ENCODE data around the gene MAN1A2. TPM values are rescaled to one million over a fixed set of nuclear protein-coding genes. Genes with fewer than 3 reads are reported as not detected.
A peak's percentile ranks its signal among the peaks of the same experiment; 100 is the strongest.
"Not testable (repeated sequence)": the region's sequence is repeated elsewhere in the genome, so short reads cannot be mapped to it uniquely, and the experiment has no call there.

Gene MAN1A2
- total RNA-seq, 1 donor from 2014 or later, result 37.4 TPM

GRCh38 chr1:117501281-117501680 lies 134.0 kb downstream of the MAN1A2 start:
- no peak for DNase-seq

- no peak for DNase-seq
Measured at GRCh38 chr1:117511273-117511672, 144.0 kb downstream of the MAN1A2 start.

GRCh38 chr1:117512728-117513321 lies 145.6 kb downstream of the MAN1A2 start:
- no peak for DNase-seq

GRCh38 chr1:117523111-117523510 lies 155.9 kb downstream of the MAN1A2 start:
- no peak for DNase-seq

GRCh38 chr1:117527074-117527473 lies 159.8 kb downstream of the MAN1A2 start:
- no peak for DNase-seq

- DNase-seq, result no peak
Measured at GRCh38 chr1:117527566-117528102, 160.4 kb downstream of the MAN1A2 start.

GRCh38 chr1:117529683-117530082 lies 162.4 kb downstream of the MAN1A2 start:
- no peak for DNase-seq

GRCh38 chr1:117531222-117531621 lies 164.0 kb downstream of the MAN1A2 start:
- no peak for DNase-seq

GRCh38 chr1:117534995-117535467 lies 167.8 kb downstream of the MAN1A2 start:
- DNase-seq, result peak; percentile 5

- DNase-seq, result no peak
Measured at GRCh38 chr1:117535821-117536220, 168.6 kb downstream of the MAN1A2 start.

- DNase-seq, result no peak
Measured at GRCh38 chr1:117537291-117537920, 170.2 kb downstream of the MAN1A2 start.

GRCh38 chr1:117540532-117540931 lies 173.3 kb downstream of the MAN1A2 start:
- no peak for DNase-seq

GRCh38 chr1:117541003-117541402 lies 173.8 kb downstream of the MAN1A2 start:
- no peak for DNase-seq

GRCh38 chr1:117541585-117541984 lies 174.3 kb downstream of the MAN1A2 start:
- DNase-seq, result no peak

- no peak for DNase-seq
Measured at GRCh38 chr1:117544509-117545109, 177.4 kb downstream of the MAN1A2 start.

GRCh38 chr1:117546467-117546866 lies 179.2 kb downstream of the MAN1A2 start:
- no peak for DNase-seq

- no peak for DNase-seq
Measured at GRCh38 chr1:117553471-117553870, 186.2 kb downstream of the MAN1A2 start.

GRCh38 chr1:117555806-117556205 lies 188.6 kb downstream of the MAN1A2 start:
- no peak for DNase-seq

- DNase-seq, result no peak
Measured at GRCh38 chr1:117556341-117556740, 189.1 kb downstream of the MAN1A2 start.

- no peak for DNase-seq
Measured at GRCh38 chr1:117556976-117557375, 189.7 kb downstream of the MAN1A2 start.

GRCh38 chr1:117558451-117558850 lies 191.2 kb downstream of the MAN1A2 start:
- not testable (repeated sequence) for DNase-seq

- no peak for DNase-seq
Measured at GRCh38 chr1:117559139-117559538, 191.9 kb downstream of the MAN1A2 start.

GRCh38 chr1:117559985-117560384 lies 192.7 kb downstream of the MAN1A2 start:
- DNase-seq, result no peak

All from skin of body (tissue), 2 donors.